Measurements from ENCODE around the gene FPR2.

GRCh38 chr19:51810223-51810622 is 49.2 kb downstream of the FPR2 start:
- TF ChIP-seq GATA2 (IDR thresholded peaks at IDR 0.05; ENCODE audit: low read depth, low read length) (no peak), GATA3 (IDR thresholded peaks at IDR 0.05; ENCODE audit: low read depth, low read length) (no peak)

All from SH-SY5Y (cell line).